Left ventricle myocardium inferior (tissue), 1 donor: ENCODE measurements around the gene CELF4. TPM values are rescaled to one million over a fixed set of nuclear protein-coding genes. Genes with fewer than 3 reads are reported as not detected.

ENCODE experiments used
- DNase-seq: peaks from one replicate; pipeline ENCODE4 v3.0.0-alpha.2; 2020
- H3K27ac ChIP-seq: fragments of 200-600 bp; replicated peaks from 2 replicates; pipeline ENCODE4 v1.8.0; 2021
- H3K27me3 ChIP-seq: fragments of 200-600 bp; 2 replicates; pipeline ENCODE4 v1.8.0; 2021; ENCODE audit warnings: low read depth
- H3K36me3 ChIP-seq: fragments of 200-600 bp; 2 replicates; pipeline ENCODE4 v1.8.0; 2021
- H3K4me1 ChIP-seq: fragments of 200-600 bp; 2 replicates; pipeline ENCODE4 v1.8.0; 2021
- H3K4me3 ChIP-seq: fragments of 200-600 bp; 2 replicates; pipeline ENCODE4 v1.8.0; 2021; ENCODE audit warnings: mild to moderate bottlenecking, moderate library complexity
- H3K9me3 ChIP-seq: fragments of 200-600 bp; replicated peaks from 2 replicates; pipeline ENCODE4 v1.8.0; 2021
- intact Hi-C: fragments of 100-400 bp; cut with micrococcal nuclease; formaldehyde crosslinking; loops from one replicate; pipeline ENCODE4 v1.11.0; 2022
- total RNA-seq: library from RNA; stranded (reverse); fragmentation: NEBNext Ultra II Directional; extraction: Animal tissue kit (Norgen Biotek cat#: 25700); gene quantifications from one replicate; pipeline ENCODE4 v1.2.1, GENCODE V29; 2021
- TF ChIP-seq, protein P1 (sequence below): fragments of 200-600 bp; IDR thresholded peaks from 2 replicates; pipeline ENCODE4 v1.8.0; 2021; ENCODE audit warnings: antibody characterized with exemption, mild to moderate bottlenecking, borderline replicate concordance
- donor health status: DM: no; HTN: yes; CAD: no; lungs with severe emphysema.

The CELF4 gene
- total RNA-seq, 1 donor from 2014 or later = 0.60 TPM

- H3K27ac ChIP-seq = no peak overlapping the region
- H3K36me3 ChIP-seq = no peaks in the 10 kb centered on the region
- TF ChIP-seq, protein P1, sequence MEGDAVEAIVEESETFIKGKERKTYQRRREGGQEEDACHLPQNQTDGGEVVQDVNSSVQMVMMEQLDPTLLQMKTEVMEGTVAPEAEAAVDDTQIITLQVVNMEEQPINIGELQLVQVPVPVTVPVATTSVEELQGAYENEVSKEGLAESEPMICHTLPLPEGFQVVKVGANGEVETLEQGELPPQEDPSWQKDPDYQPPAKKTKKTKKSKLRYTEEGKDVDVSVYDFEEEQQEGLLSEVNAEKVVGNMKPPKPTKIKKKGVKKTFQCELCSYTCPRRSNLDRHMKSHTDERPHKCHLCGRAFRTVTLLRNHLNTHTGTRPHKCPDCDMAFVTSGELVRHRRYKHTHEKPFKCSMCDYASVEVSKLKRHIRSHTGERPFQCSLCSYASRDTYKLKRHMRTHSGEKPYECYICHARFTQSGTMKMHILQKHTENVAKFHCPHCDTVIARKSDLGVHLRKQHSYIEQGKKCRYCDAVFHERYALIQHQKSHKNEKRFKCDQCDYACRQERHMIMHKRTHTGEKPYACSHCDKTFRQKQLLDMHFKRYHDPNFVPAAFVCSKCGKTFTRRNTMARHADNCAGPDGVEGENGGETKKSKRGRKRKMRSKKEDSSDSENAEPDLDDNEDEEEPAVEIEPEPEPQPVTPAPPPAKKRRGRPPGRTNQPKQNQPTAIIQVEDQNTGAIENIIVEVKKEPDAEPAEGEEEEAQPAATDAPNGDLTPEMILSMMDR = no peak
- H3K4me3 ChIP-seq = no peak overlapping the region
- peaks cover 54% of the 10 kb centered on the region for H3K27me3 ChIP-seq
- no peaks in the 10 kb centered on the region for H3K9me3 ChIP-seq
- intact Hi-C loops = no loop called here
- H3K4me1 ChIP-seq = no peaks in the 10 kb centered on the region
- DNase-seq = no peak
Measured at GRCh38 chr18:37284260-37284659, 281.3 kb downstream of the CELF4 start.

- TF ChIP-seq, protein P1 = peak; percentile 28
Measured at GRCh38 chr18:37282386-37283037, 283.1 kb downstream of the CELF4 start.

GRCh38 chr18:37280701-37281393 is 284.8 kb downstream of the CELF4 start:
- H3K27ac ChIP-seq = no peak overlapping the region
- H3K36me3 ChIP-seq = no peaks in the 10 kb centered on the region
- peaks cover 87% of the 10 kb centered on the region for H3K27me3 ChIP-seq
- TF ChIP-seq, protein P1 = no peak
- intact Hi-C loops = no loop called here
- no peak for DNase-seq
- H3K4me3 ChIP-seq = no peak overlapping the region
- no peaks in the 10 kb centered on the region for H3K9me3 ChIP-seq
- no peaks in the 10 kb centered on the region for H3K4me1 ChIP-seq

More at GRCh38 chr18:37282386-37283037, 283.1 kb downstream of the CELF4 start:
- H3K4me3 ChIP-seq = no peak overlapping the region
- no peak overlapping the region for H3K27ac ChIP-seq
- no peaks in the 10 kb centered on the region for H3K36me3 ChIP-seq
- intact Hi-C loops = no loop called here
- H3K27me3 ChIP-seq = peaks cover 70% of the 10 kb centered on the region
- no peaks in the 10 kb centered on the region for H3K9me3 ChIP-seq
- no peak for DNase-seq
- no peaks in the 10 kb centered on the region for H3K4me1 ChIP-seq

GRCh38 chr18:37277804-37278203 is 287.8 kb downstream of the CELF4 start:
- no peaks in the 10 kb centered on the region for H3K9me3 ChIP-seq
- intact Hi-C loops = no loop called here
- H3K27ac ChIP-seq = no peak overlapping the region
- no peak overlapping the region for H3K4me3 ChIP-seq
- H3K27me3 ChIP-seq = peaks cover 94% of the 10 kb centered on the region
- DNase-seq = no peak
- H3K36me3 ChIP-seq = no peaks in the 10 kb centered on the region
- H3K4me1 ChIP-seq = no peaks in the 10 kb centered on the region
- TF ChIP-seq, protein P1 = no peak

DNA sequence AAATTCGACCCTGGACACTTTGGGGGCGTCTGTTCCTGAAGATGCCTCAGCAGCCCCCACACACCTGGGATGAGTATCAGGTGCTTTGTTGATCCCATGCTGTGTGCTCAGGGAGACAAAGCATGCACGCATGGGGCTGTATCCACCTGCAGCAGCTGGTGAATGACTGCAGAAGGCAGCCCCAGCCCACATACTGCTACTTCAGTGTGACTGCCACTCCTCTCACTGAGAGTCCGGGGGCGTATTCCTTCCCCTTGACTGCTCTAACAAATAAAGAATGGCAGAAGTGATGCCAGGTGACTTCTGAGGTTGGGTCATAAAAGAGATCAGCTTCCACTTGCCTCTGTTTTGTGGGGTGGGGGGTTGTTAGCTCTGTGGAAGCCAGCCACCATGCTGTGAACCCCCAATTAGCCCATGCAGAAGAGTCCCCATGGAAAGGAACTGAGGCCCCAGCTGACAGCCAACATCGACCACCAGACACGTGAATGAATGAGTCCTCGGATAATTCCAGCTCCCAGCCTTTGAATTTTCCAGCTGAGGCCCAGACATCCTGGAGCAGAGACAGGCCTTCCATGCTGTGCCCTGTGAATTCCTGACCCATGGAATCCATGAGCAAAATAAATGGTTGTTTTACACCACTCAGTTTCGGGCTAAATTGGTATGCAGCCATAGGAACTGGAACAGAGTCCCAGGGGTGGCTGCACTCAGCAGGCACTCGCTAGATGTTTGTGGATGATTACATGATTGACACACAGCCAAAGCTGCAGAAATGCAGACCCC is 289.3 kb downstream of the CELF4 start:
- TF ChIP-seq, protein P1 = no peak
- no peak for DNase-seq
- intact Hi-C loops = no loop called here
- no peak overlapping the region for H3K4me3 ChIP-seq
- H3K4me1 ChIP-seq = no peaks in the 10 kb centered on the region
- no peak overlapping the region for H3K27ac ChIP-seq
- no peaks in the 10 kb centered on the region for H3K36me3 ChIP-seq
- H3K9me3 ChIP-seq = no peaks in the 10 kb centered on the region
- H3K27me3 ChIP-seq = peaks cover 94% of the 10 kb centered on the region
